WERI-Rb-1 (cell line): Measurements from ENCODE around the gene SLC13A5.

Experiments used
- DNase-seq: peaks from one replicate; pipeline ENCODE4 v3.0.0-alpha.2; 2020
- H3K27ac ChIP-seq: fragments of 250-450 bp; sonication (Bioruptor Pico); 2 replicates; pipeline ENCODE4 v1.5.1; 2020; ENCODE audit warnings: mild to moderate bottlenecking, moderate library complexity
- H3K27me3 ChIP-seq: fragments of 250-450 bp; sonication (Bioruptor Pico); 2 replicates; pipeline ENCODE4 v1.5.1; 2021; ENCODE audit warnings: mild to moderate bottlenecking, low read depth, moderate library complexity; ENCODE audit not compliant: insufficient read depth, severe bottlenecking
- H3K36me3 ChIP-seq: fragments of 250-450 bp; sonication (Bioruptor Pico); 2 replicates; pipeline ENCODE4 v1.5.1; 2020; ENCODE audit warnings: mild to moderate bottlenecking, moderate library complexity
- H3K4me3 ChIP-seq: 2 replicates; pipeline ENCODE4 v1.5.1; 2011; ENCODE audit warnings: low read depth, mild to moderate bottlenecking, control low read depth, low read length
- H3K9me3 ChIP-seq: fragments of 250-450 bp; sonication (Bioruptor Pico); 2 replicates; pipeline ENCODE4 v1.5.1; 2021; ENCODE audit warnings: mild to moderate bottlenecking, moderate library complexity; ENCODE audit not compliant: severe bottlenecking
- TF ChIP-seq, protein P1 (sequence below): IDR thresholded peaks from 2 replicates; pipeline ENCODE4 v1.5.1; 2011; ENCODE audit warnings: low read depth, mild to moderate bottlenecking, control low read depth, inconsistent platforms, low read length

Gene SLC13A5

DNA sequence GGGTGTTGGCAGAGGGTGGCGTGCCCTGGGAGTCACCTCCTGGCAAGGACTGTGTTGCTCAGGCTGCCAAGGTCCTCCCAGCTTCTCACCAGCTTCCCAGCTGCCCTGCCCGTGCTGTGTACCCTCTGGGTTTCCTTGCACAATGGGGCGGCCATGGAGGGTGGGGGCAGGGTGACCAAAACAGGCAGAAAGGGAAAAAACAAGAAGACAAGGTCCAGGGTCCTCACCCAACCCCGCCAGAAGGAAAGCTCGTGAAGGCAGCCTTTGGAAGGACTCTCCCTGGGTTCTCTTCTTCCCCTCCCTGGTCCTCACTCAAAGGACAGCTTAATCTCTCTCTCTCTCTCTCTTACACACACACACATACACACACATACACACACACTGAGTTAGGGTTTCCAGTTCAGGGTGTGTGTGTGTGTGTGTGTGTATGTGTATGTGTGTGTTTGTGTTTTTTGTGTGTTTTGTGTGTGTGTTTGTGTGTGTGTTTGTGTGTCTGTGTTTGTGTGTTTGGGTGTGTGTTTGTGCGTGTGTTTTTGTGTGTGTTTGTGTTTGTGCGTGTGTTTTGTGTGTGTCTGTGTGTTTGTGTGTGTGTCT is 2.0 kb downstream of the SLC13A5 start:
- Histone ChIP-seq H3K27me3 (peaks cover 31% of the 10 kb centered on the region), H3K27ac (no peak overlapping the region), H3K4me3 (no peak overlapping the region), H3K36me3 (no peaks in the 10 kb centered on the region), H3K9me3 (no peaks in the 10 kb centered on the region)
- TF ChIP-seq, protein P1, sequence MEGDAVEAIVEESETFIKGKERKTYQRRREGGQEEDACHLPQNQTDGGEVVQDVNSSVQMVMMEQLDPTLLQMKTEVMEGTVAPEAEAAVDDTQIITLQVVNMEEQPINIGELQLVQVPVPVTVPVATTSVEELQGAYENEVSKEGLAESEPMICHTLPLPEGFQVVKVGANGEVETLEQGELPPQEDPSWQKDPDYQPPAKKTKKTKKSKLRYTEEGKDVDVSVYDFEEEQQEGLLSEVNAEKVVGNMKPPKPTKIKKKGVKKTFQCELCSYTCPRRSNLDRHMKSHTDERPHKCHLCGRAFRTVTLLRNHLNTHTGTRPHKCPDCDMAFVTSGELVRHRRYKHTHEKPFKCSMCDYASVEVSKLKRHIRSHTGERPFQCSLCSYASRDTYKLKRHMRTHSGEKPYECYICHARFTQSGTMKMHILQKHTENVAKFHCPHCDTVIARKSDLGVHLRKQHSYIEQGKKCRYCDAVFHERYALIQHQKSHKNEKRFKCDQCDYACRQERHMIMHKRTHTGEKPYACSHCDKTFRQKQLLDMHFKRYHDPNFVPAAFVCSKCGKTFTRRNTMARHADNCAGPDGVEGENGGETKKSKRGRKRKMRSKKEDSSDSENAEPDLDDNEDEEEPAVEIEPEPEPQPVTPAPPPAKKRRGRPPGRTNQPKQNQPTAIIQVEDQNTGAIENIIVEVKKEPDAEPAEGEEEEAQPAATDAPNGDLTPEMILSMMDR, result no peak
- no peak for DNase-seq

DNA sequence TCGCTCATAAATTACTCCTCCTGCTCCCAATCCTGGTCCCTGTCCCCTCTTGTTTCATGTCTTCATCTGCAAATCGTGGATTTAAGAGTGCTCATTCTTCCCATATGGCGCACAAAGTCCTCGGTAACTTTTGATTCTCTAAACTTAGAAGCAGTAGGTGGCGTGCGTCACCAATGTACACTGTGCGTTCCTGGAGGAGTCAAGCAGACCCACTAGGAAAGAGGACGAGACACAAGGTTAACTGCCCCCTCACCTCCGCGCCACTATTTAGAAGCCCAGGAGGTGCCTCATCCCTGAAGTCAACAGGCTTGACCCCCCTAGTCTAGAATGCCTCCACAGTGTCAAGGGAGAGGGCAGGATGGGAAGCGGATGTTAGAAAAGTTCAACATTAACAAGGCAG is 2.9 kb downstream of the SLC13A5 start:
- Histone ChIP-seq H3K4me3 (no peak overlapping the region), H3K27ac (no peak overlapping the region), H3K27me3 (peaks cover 31% of the 10 kb centered on the region), H3K9me3 (no peaks in the 10 kb centered on the region), H3K36me3 (no peaks in the 10 kb centered on the region)
- DNase-seq, result no peak
- TF ChIP-seq, protein P1, result no peak

DNA sequence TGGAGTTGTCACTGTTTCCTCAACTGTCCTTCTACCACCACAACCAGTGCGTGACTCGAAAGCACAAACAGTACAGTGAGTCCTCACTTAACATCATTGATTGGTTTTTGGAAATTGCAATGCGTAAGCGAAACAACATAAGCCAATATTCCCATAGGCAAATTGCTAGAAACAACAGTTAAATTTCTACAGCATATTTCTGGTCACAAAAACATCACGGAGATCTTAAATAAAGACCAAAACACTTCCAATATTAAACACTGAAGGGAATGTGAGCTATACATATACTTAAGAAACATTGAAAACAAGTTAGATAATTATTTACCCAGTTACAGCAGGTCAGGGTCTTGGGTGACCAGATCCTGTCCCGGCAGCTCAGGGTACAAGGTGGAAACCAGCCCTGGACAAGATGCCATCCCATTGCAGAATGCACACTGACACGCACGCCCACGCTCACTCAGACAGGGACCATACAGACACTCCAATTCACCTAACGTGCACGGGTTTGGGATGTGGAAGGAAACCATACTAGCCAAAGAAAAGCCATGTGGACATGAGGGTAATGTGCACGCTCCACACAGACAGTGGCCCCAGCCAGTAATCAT is 4.7 kb downstream of the SLC13A5 start:
- no peak overlapping the region for H3K4me3 ChIP-seq
- no peaks in the 10 kb centered on the region for H3K36me3 ChIP-seq
- TF ChIP-seq, protein P1, result no peak
- H3K27me3 ChIP-seq, result peaks cover 26% of the 10 kb centered on the region
- no peaks in the 10 kb centered on the region for H3K9me3 ChIP-seq
- H3K27ac ChIP-seq, result no peak overlapping the region
- no peak for DNase-seq

DNA sequence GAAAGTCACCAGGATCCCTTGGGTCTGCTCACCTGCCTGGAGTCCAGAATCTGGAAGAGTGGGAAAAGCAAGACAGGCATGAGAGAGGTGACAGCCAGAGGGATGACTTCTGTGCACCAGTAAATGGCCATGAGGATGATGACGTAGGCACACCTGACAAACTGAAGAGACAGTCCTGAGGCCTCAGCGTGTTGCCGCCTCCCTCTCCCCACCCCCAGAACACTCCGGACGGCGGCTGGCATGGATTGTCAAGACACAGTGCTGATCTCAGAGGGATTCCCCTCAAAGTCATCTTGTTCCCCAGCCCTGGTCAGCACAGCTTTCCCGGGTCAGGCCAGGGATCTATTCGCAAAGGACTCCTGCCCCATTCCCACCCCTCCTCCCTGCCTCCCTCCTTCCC is 6.2 kb downstream of the SLC13A5 start:
- no peaks in the 10 kb centered on the region for H3K9me3 ChIP-seq
- peaks cover 25% of the 10 kb centered on the region for H3K27me3 ChIP-seq
- TF ChIP-seq, protein P1, result no peak
- no peak overlapping the region for H3K27ac ChIP-seq
- DNase-seq, result no peak
- no peak overlapping the region for H3K4me3 ChIP-seq
- H3K36me3 ChIP-seq, result no peaks in the 10 kb centered on the region

DNA sequence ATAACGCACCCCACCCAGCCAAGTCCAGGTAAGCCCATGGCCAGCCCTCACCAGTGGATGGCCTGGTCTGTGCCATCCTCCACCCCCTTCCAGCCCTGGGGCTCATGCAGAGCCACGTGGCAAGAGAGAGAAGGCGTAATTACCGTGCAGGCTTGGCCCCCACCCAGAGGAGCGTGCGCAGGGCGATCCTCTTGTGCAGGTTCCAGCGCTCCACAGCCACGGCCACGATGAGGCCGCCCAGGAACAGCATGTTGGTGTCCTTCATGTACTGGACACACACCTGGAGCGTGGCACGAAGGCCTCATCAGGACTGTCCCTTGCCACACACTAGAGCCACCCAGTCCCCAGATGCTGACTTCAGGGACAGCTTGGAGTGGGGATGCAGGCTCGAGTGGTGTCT is 6.7 kb downstream of the SLC13A5 start:
- DNase-seq, result no peak
- Histone ChIP-seq H3K27ac (no peak overlapping the region), H3K9me3 (no peaks in the 10 kb centered on the region), H3K4me3 (no peak overlapping the region), H3K27me3 (peaks cover 27% of the 10 kb centered on the region), H3K36me3 (no peaks in the 10 kb centered on the region)
- TF ChIP-seq, protein P1, result no peak
